ENCODE measurements around the gene GPR37L1. TPM values are rescaled to one million over a fixed set of nuclear protein-coding genes. Genes with fewer than 3 reads are reported as not detected.

The GPR37L1 gene
- total and polyA plus RNA-seq, 10 of the 15 experiments (the other 5 are each of a cell fraction or from before 2014, with no cell fraction given) = under 0.01 to 0.08 (median 0.02) TPM; not detected in 5

- H2AFZ ChIP-seq (ENCODE audit: control insufficient read depth, low read depth, low read length) = no peak overlapping the region
- DNase-seq (ENCODE audit: low read depth, low spot score) = no peak
- POLR2A ChIA-PET = interaction anchor here (0.7 kb wide), 1 partner anchor 19 kb away, joined by 5 read pairs; no protein-coding TSS in a partner anchor
- no peak for FAIRE-seq
- TF ChIP-seq EED (IDR thresholded peaks at IDR 0.05; ENCODE audit: low read depth) (no peak), BHLHE40 (IDR thresholded peaks at IDR 0.05; ENCODE audit: borderline replicate concordance in 1 of 2, low read depth in 2 of 2, low read length in 1 of 2) (peak in 1 of 2 experiments; percentile 22; a peak in 1 of 4 replicates)
- H3K27ac ChIP-seq (ENCODE audit: control insufficient read depth, insufficient read depth) = no peak overlapping the region
- no peak overlapping the region for H3K4me3 ChIP-seq
- no TSS peak for BruUV-seq (replicated peaks)
- intact Hi-C loops (cut with micrococcal nuclease; ENCODE audit: unreplicated experiment) (no loop called here), in situ Hi-C loops (cut with MboI) (no loop called here)
- H3K79me2 ChIP-seq (ENCODE audit: control insufficient read depth, insufficient read depth, low read length) = no peaks in the 10 kb centered on the region
- no peaks in the 10 kb centered on the region for H3K4me1 ChIP-seq (ENCODE audit: control insufficient read depth, insufficient read depth, low read length)
- H3K27me3 ChIP-seq (replicated peaks in 1 of 2; ENCODE audit: control insufficient read depth in 2 of 2, insufficient read depth in 2 of 2, low read length in 1 of 2) = peaks cover 0 to 1% of the 10 kb centered on the region in 2 experiments; a peak in 3 of 4 replicates
- SMC1A ChIA-PET (ENCODE audit: uncharacterized antibody, unreplicated experiment) = no interaction called here
- CTCF ChIA-PET = interaction anchor here (0.6 to 1.8 kb wide), 2 partner anchors 85 to 143 kb away, joined by 3 read pairs; no protein-coding TSS in a partner anchor
- H3K4me2 ChIP-seq (ENCODE audit: control insufficient read depth, insufficient read depth) = no peak overlapping the region
- WGBS (ENCODE audit: insufficient coverage, insufficient replicate concordance, low lambda C conversion rate, missing lambda C conversion rate) = 24% methylated on average over 15 of the region's 16 CpGs
- no peaks in the 10 kb centered on the region for H3K36me3 ChIP-seq (ENCODE audit: control insufficient read depth in 2 of 2, insufficient read depth in 2 of 2, low read length in 1 of 2)
- no peaks in the 10 kb centered on the region for H3K9me3 ChIP-seq (replicated peaks; ENCODE audit: control insufficient read depth, insufficient read depth, low read length)
- H3K9ac ChIP-seq (ENCODE audit: control insufficient read depth, insufficient read depth, low read length) = no peak overlapping the region
- RAD21 ChIA-PET (ENCODE audit: unreplicated experiment) = interaction anchor here (0.9 kb wide), 1 partner anchor 74 kb away, joined by 3 read pairs; the partner anchor contains the start of gene ELF3
- no peaks in the 10 kb centered on the region for H4K20me1 ChIP-seq (ENCODE audit: control insufficient read depth, insufficient read depth)
- ATAC-seq = peak; percentile 34
Measured at GRCh38 chr1:202084791-202085681, 37.7 kb upstream of the GPR37L1 start.

GRCh38 chr1:202085682-202086373 is 36.9 kb upstream of the GPR37L1 start:
- ChIA-PET SMC1A (ENCODE audit: uncharacterized antibody, unreplicated experiment) (interaction anchor here (1.3 kb wide), 1 partner anchor 63 kb away, joined by 4 read pairs; no protein-coding TSS in a partner anchor), POLR2A (no interaction called here), CTCF (interaction anchor here (0.6 to 1.8 kb wide), 3 partner anchors 25 to 86 kb away, joined by 3 to 5 read pairs (median 3); no protein-coding TSS in a partner anchor), RAD21 (ENCODE audit: unreplicated experiment) (no interaction called here)
- BruUV-seq (replicated peaks) = no TSS peak
- WGBS (ENCODE audit: insufficient coverage, insufficient replicate concordance, low lambda C conversion rate, missing lambda C conversion rate) = 36% methylated on average over 7 of the region's 7 CpGs
- intact Hi-C loops (cut with micrococcal nuclease; ENCODE audit: unreplicated experiment) = no loop called here
- H3K79me2 ChIP-seq (ENCODE audit: control insufficient read depth, insufficient read depth, low read length) = no peaks in the 10 kb centered on the region
- no peak overlapping the region for H3K4me2 ChIP-seq (ENCODE audit: control insufficient read depth, insufficient read depth)
- no peaks in the 10 kb centered on the region for H4K20me1 ChIP-seq (ENCODE audit: control insufficient read depth, insufficient read depth)
- no peak overlapping the region for H3K4me3 ChIP-seq
- H3K4me1 ChIP-seq (ENCODE audit: control insufficient read depth, insufficient read depth, low read length) = no peaks in the 10 kb centered on the region
- H2AFZ ChIP-seq (ENCODE audit: control insufficient read depth, low read depth, low read length) = no peak overlapping the region
- no peak overlapping the region for H3K27ac ChIP-seq (ENCODE audit: control insufficient read depth, insufficient read depth)
- H3K36me3 ChIP-seq (ENCODE audit: control insufficient read depth in 2 of 2, insufficient read depth in 2 of 2, low read length in 1 of 2) = no peaks in the 10 kb centered on the region
- in situ Hi-C loops (cut with MboI) = no loop called here
- DNase-seq (ENCODE audit: low read depth, low spot score) (no peak), ATAC-seq (no peak), FAIRE-seq (no peak)
- H3K9me3 ChIP-seq (replicated peaks; ENCODE audit: control insufficient read depth, insufficient read depth, low read length) = no peaks in the 10 kb centered on the region
- TF ChIP-seq PKNOX1 (IDR thresholded peaks at IDR 0.05) (peak; percentile 46; the same call in 1 of the 2 replicates), JUND (IDR thresholded peaks at IDR 0.05; ENCODE audit: low read depth, low read length) (no peak)
- no peak overlapping the region for H3K9ac ChIP-seq (ENCODE audit: control insufficient read depth, insufficient read depth, low read length)
- H3K27me3 ChIP-seq (replicated peaks in 1 of 2; ENCODE audit: control insufficient read depth in 2 of 2, insufficient read depth in 2 of 2, low read length in 1 of 2) = peaks cover 0 to 1% of the 10 kb centered on the region in 2 experiments; a peak in 3 of 4 replicates
